ENCODE measurements around the gene SLC6A13. TPM values are rescaled to one million over a fixed set of nuclear protein-coding genes. Genes with fewer than 3 reads are reported as not detected.
"Not testable (repeated sequence)": the region's sequence is repeated elsewhere in the genome, so short reads cannot be mapped to it uniquely, and the experiment has no call there.

The SLC6A13 gene
- total and polyA plus RNA-seq, 2 of the 13 experiments (the other 11 are each of a cell fraction or from before 2014, with no cell fraction given): 0.05 to 0.15 TPM

GRCh38 chr12:304805-305204 lies 42.2 kb upstream of the SLC6A13 start:
- ChIA-PET POLR2A (no interaction called here), CTCF (ENCODE audit: low intra/inter-chr PET ratio, low total read pairs) (no interaction called here)
- no peak overlapping the region for H3K4me2 ChIP-seq (ENCODE audit: low read depth, low read length)
- no TSS peak for BruUV-seq (replicated peaks)
- in situ Hi-C loops (cut with HindIII; ENCODE audit: extremely low pct_ligation_motif_present, low pct_unique_long_range_greater_than_20kb) (no loop called here), intact Hi-C loops (cut with micrococcal nuclease; ENCODE audit: unreplicated experiment) (no loop called here)
- peaks cover 13 to 41% of the 10 kb centered on the region in 2 experiments for H3K36me3 ChIP-seq (replicated peaks in 1 of 2; ENCODE audit: control insufficient read depth in 1 of 2, insufficient read depth in 2 of 2, low read length in 2 of 2)
- H3K4me3 ChIP-seq (replicated peaks in 1 of 3; ENCODE audit: insufficient read depth in 1 of 3, low read depth in 2 of 3, low read length in 3 of 3): no peak overlapping the region
- 99% methylated on average over 5 of the region's 5 CpGs for WGBS (ENCODE audit: low lambda C conversion rate)
- H3K27me3 ChIP-seq (ENCODE audit: control insufficient read depth in 1 of 2, insufficient read depth in 2 of 2, low read length in 2 of 2): no peaks in the 10 kb centered on the region
- TF ChIP-seq RBAK (CRISPR knock-in tag; IDR thresholded peaks at IDR 0.05) (no peak), MXI1 (IDR thresholded peaks at IDR 0.05; ENCODE audit: borderline replicate concordance, low read depth, low read length) (no peak), ZNF639 (CRISPR knock-in tag; conservative IDR thresholded peaks at IDR 0.05) (no peak), ZNF768 (CRISPR knock-in tag; IDR thresholded peaks at IDR 0.05) (no peak), SP1 (IDR thresholded peaks at IDR 0.05) (no peak), SP1 (CRISPR knock-in tag; IDR thresholded peaks at IDR 0.05) (no peak), REPIN1 (CRISPR knock-in tag; IDR thresholded peaks at IDR 0.05; ENCODE audit: borderline replicate concordance, low read depth) (no peak), NRL (CRISPR knock-in tag; IDR thresholded peaks at IDR 0.05; ENCODE audit: borderline replicate concordance) (no peak)
- no peak overlapping the region for H3K9ac ChIP-seq (ENCODE audit: insufficient read depth, low read depth, low read length)
- no peaks in the 10 kb centered on the region for H3K4me1 ChIP-seq (ENCODE audit: insufficient read depth, low read length)
- H2AFZ ChIP-seq (ENCODE audit: low read length): no peak overlapping the region
- H3K9me3 ChIP-seq (ENCODE audit: low read length): no peaks in the 10 kb centered on the region
- FAIRE-seq (no peak), ATAC-seq (no peak), DNase-seq (ENCODE audit: low spot score) (no peak)
- no peak overlapping the region for H3K27ac ChIP-seq (ENCODE audit: extremely low read length, insufficient read depth, low read length)
- no peaks in the 10 kb centered on the region for H4K20me1 ChIP-seq (ENCODE audit: insufficient read depth, low read length)
- peaks cover 5% of the 10 kb centered on the region for H3K79me2 ChIP-seq (ENCODE audit: insufficient read depth, low read length)

DNA sequence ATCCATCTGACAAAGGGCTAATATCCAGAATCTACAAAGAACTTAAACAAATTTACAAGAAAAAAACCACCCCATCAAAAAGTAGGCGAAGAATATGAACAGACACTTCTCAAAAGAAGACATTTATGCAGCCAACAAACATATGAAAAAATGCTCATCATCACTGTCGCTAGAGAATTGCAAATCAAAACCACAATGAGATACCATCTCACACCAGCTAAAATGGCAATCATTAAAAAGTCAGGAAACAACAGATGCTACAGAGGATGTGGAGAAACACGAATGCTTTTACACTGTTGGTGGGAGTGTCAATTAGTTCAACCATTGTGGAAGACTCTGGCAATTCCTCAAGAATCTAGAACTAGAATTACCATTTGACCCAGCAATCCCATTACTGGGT lies 40.1 kb upstream of the SLC6A13 start:
- H3K27ac ChIP-seq (ENCODE audit: extremely low read length, insufficient read depth, low read length); H4K20me1 ChIP-seq (ENCODE audit: insufficient read depth, low read length); intact Hi-C loops (cut with micrococcal nuclease; ENCODE audit: unreplicated experiment); BruUV-seq (replicated peaks); H3K79me2 ChIP-seq (ENCODE audit: insufficient read depth, low read length); H3K27me3 ChIP-seq (ENCODE audit: control insufficient read depth in 1 of 2, insufficient read depth in 2 of 2, low read length in 2 of 2); FAIRE-seq; H3K4me3 ChIP-seq (replicated peaks in 1 of 3; ENCODE audit: insufficient read depth in 1 of 3, low read depth in 2 of 3, low read length in 3 of 3); H2AFZ ChIP-seq (ENCODE audit: low read length); DNase-seq (ENCODE audit: low spot score); POLR2A ChIA-PET; H3K4me2 ChIP-seq (ENCODE audit: low read depth, low read length); CTCF ChIA-PET (ENCODE audit: low intra/inter-chr PET ratio, low total read pairs); H3K9ac ChIP-seq (ENCODE audit: insufficient read depth, low read depth, low read length); ATAC-seq; in situ Hi-C loops (cut with HindIII; ENCODE audit: extremely low pct_ligation_motif_present, low pct_unique_long_range_greater_than_20kb); H3K9me3 ChIP-seq (ENCODE audit: low read length); H3K4me1 ChIP-seq (ENCODE audit: insufficient read depth, low read length): not testable (repeated sequence)
- 97% methylated on average over 3 of the region's 3 CpGs for whole genome bisulfite sequencing (ENCODE audit: low lambda C conversion rate)
- peaks cover 6 to 21% of the 10 kb centered on the region in 2 experiments for H3K36me3 ChIP-seq (replicated peaks in 1 of 2; ENCODE audit: control insufficient read depth in 1 of 2, insufficient read depth in 2 of 2, low read length in 2 of 2)

DNA sequence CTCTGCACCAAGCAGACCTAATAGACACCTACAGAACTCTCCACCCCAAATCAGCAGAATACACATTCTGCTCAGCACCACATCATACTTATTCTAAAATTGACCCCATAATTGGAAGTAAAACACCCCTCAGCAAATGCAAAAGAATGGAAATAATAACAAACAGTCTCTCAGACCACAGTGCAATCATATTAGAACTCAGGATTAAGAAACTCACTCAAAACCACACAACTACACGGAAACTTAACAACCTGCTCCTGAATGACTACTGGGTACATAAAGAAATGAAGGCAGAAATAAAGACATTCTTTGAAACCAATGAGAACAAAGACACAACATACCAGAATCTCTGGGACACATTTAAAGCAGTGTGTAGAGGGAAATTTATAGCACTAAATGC lies 37.5 kb upstream of the SLC6A13 start:
- H3K27ac ChIP-seq (ENCODE audit: extremely low read length, insufficient read depth, low read length); POLR2A ChIA-PET; H2AFZ ChIP-seq (ENCODE audit: low read length); H3K4me3 ChIP-seq (replicated peaks in 1 of 3; ENCODE audit: insufficient read depth in 1 of 3, low read depth in 2 of 3, low read length in 3 of 3); H3K4me2 ChIP-seq (ENCODE audit: low read depth, low read length); H3K27me3 ChIP-seq (ENCODE audit: control insufficient read depth in 1 of 2, insufficient read depth in 2 of 2, low read length in 2 of 2); H3K4me1 ChIP-seq (ENCODE audit: insufficient read depth, low read length); BruUV-seq (replicated peaks); H3K9ac ChIP-seq (ENCODE audit: insufficient read depth, low read depth, low read length); intact Hi-C loops (cut with micrococcal nuclease; ENCODE audit: unreplicated experiment); in situ Hi-C loops (cut with HindIII; ENCODE audit: extremely low pct_ligation_motif_present, low pct_unique_long_range_greater_than_20kb); ATAC-seq; H3K9me3 ChIP-seq (ENCODE audit: low read length); FAIRE-seq; DNase-seq (ENCODE audit: low spot score); CTCF ChIA-PET (ENCODE audit: low intra/inter-chr PET ratio, low total read pairs); H4K20me1 ChIP-seq (ENCODE audit: insufficient read depth, low read length); H3K79me2 ChIP-seq (ENCODE audit: insufficient read depth, low read length): not testable (repeated sequence)
- H3K36me3 ChIP-seq (replicated peaks in 1 of 2; ENCODE audit: control insufficient read depth in 1 of 2, insufficient read depth in 2 of 2, low read length in 2 of 2): peaks cover 6 to 19% of the 10 kb centered on the region in 2 experiments
- WGBS (ENCODE audit: low lambda C conversion rate): 96% methylated on average over 1 of the region's 1 CpG
